ENCODE results near the gene SPCS3.
"Not testable (repeated sequence)": the region's sequence is repeated elsewhere in the genome, so short reads cannot be mapped to it uniquely, and the experiment has no call there.

The SPCS3 gene

GRCh38 chr4:176319151-176319703 lies 539 bp upstream of the SPCS3 start:
- no peak for TF ChIP-seq CTCF (IDR thresholded peaks at IDR 0.05)
- no peak for TF ChIP-seq ZFX (IDR thresholded peaks at IDR 0.05; ENCODE audit: borderline replicate concordance)
- peak overlapping the region; percentile 97 for H3K27ac ChIP-seq

- no peak for TF ChIP-seq CTCF (IDR thresholded peaks at IDR 0.05)
- TF ChIP-seq ZFX (IDR thresholded peaks at IDR 0.05; ENCODE audit: borderline replicate concordance) = no peak
- peak overlapping the region; percentile 97 for H3K27ac ChIP-seq
Measured at GRCh38 chr4:176320340-176320975, 692 bp downstream of the SPCS3 start.

GRCh38 chr4:176320976-176321361 lies 1.2 kb downstream of the SPCS3 start:
- TF ChIP-seq ZFX (IDR thresholded peaks at IDR 0.05; ENCODE audit: borderline replicate concordance) (no peak), CTCF (IDR thresholded peaks at IDR 0.05) (no peak)
- peak overlapping the region; percentile 97 for H3K27ac ChIP-seq

GRCh38 chr4:176321589-176321988 lies 1.8 kb downstream of the SPCS3 start:
- H3K27ac ChIP-seq = peak overlapping the region; percentile 97

GRCh38 chr4:176323511-176324160 lies 3.9 kb downstream of the SPCS3 start:
- no peak for TF ChIP-seq CTCF (IDR thresholded peaks at IDR 0.05)
- peak overlapping the region; percentile 97 for H3K27ac ChIP-seq

More at GRCh38 chr4:176321589-176321988, 1.8 kb downstream of the SPCS3 start:
- TF ChIP-seq CTCF (IDR thresholded peaks at IDR 0.05) = no peak
- TF ChIP-seq ZFX (IDR thresholded peaks at IDR 0.05; ENCODE audit: borderline replicate concordance) = no peak

- H3K27ac ChIP-seq = not testable (repeated sequence)
Measured at GRCh38 chr4:176324876-176325275, 5.1 kb downstream of the SPCS3 start.

GRCh38 chr4:176333076-176333475 lies 13.3 kb downstream of the SPCS3 start:
- TF ChIP-seq CTCF (IDR thresholded peaks at IDR 0.05) = no peak
- no peak for TF ChIP-seq ZFX (IDR thresholded peaks at IDR 0.05; ENCODE audit: borderline replicate concordance)
- peak overlapping the region; percentile 34 for H3K27ac ChIP-seq

All from 22Rv1 (cell line).